ENCODE data around the gene FKBP6. TPM values are rescaled to one million over a fixed set of nuclear protein-coding genes. Genes with fewer than 3 reads are reported as not detected.

The FKBP6 gene
- total RNA-seq, 2 experiments from 2014 or later, result not detected

- Mint-ChIP-seq H3K27ac (no peak overlapping the region), H3K4me3 (no peak overlapping the region), H3K36me3 (ENCODE audit: low read depth) (no peaks in the 10 kb centered on the region), H3K4me1 (ENCODE audit: low read depth) (no peaks in the 10 kb centered on the region), H3K9me3 (peaks cover 3% of the 10 kb centered on the region), H3K27me3 (no peaks in the 10 kb centered on the region)
- Histone ChIP-seq H3K27me3 (ENCODE audit: control insufficient read depth in 1 of 2, insufficient read depth in 2 of 2, low read length in 2 of 2) (no peaks in the 10 kb centered on the region), H3K27ac (ENCODE audit: low read depth in 1 of 2, low read length in 2 of 2) (no peak overlapping the region), H3K4me1 (ENCODE audit: insufficient read depth, low read length) (no peaks in the 10 kb centered on the region), H3K36me3 (ENCODE audit: insufficient read depth, low read length) (no peaks in the 10 kb centered on the region), H3K4me3 (ENCODE audit: low read length) (no peak overlapping the region), H3K9me3 (ENCODE audit: control insufficient read depth in 1 of 2, insufficient read depth in 1 of 2, low read length in 2 of 2) (peaks cover 0 to 7% of the 10 kb centered on the region in 2 experiments)
- ATAC-seq (ENCODE audit: poor library complexity) (no peak), DNase-seq (no peak)
- ChIA-PET CTCF (no interaction called here), POLR2A (no interaction called here)
- TF ChIP-seq CTCF (IDR thresholded peaks at IDR 0.05), result no peak
- intact Hi-C loops (cut with DNase I, micrococcal nuclease), result loop anchor here in 1 of 2 experiments (5.0 kb wide), 1 partner anchor 406 kb away; no protein-coding TSS in a partner anchor
Measured at GRCh38 chr7:73351447-73352167, 23.6 kb downstream of the FKBP6 start.

- Histone ChIP-seq H3K9me3 (ENCODE audit: control insufficient read depth in 1 of 2, insufficient read depth in 1 of 2, low read length in 2 of 2) (peaks cover 0 to 7% of the 10 kb centered on the region in 2 experiments), H3K4me3 (ENCODE audit: low read length) (no peak overlapping the region), H3K36me3 (ENCODE audit: insufficient read depth, low read length) (no peaks in the 10 kb centered on the region), H3K27ac (ENCODE audit: low read depth in 1 of 2, low read length in 2 of 2) (no peak overlapping the region), H3K4me1 (ENCODE audit: insufficient read depth, low read length) (peaks cover under 1% of the 10 kb centered on the region), H3K27me3 (ENCODE audit: control insufficient read depth in 1 of 2, insufficient read depth in 2 of 2, low read length in 2 of 2) (no peaks in the 10 kb centered on the region)
- Mint-ChIP-seq H3K4me3 (no peak overlapping the region), H3K4me1 (ENCODE audit: low read depth) (no peaks in the 10 kb centered on the region), H3K27me3 (no peaks in the 10 kb centered on the region), H3K36me3 (ENCODE audit: low read depth) (no peaks in the 10 kb centered on the region), H3K27ac (no peak overlapping the region), H3K9me3 (peaks cover 3% of the 10 kb centered on the region)
- CTCF ChIA-PET, result no interaction called here
- POLR2A ChIA-PET, result no interaction called here
- TF ChIP-seq CTCF (IDR thresholded peaks at IDR 0.05), result no peak
- intact Hi-C loops (cut with DNase I, micrococcal nuclease), result loop anchor here in 1 of 2 experiments (5.0 kb wide), 1 partner anchor 405 kb away; no protein-coding TSS in a partner anchor
- DNase-seq, result no peak
- no peak for ATAC-seq (ENCODE audit: poor library complexity)
Measured at GRCh38 chr7:73352784-73353183, 24.8 kb downstream of the FKBP6 start.

- Mint-ChIP-seq H3K9me3 (peaks cover 3% of the 10 kb centered on the region), H3K27me3 (no peaks in the 10 kb centered on the region), H3K4me3 (no peak overlapping the region), H3K27ac (no peak overlapping the region), H3K36me3 (ENCODE audit: low read depth) (no peaks in the 10 kb centered on the region), H3K4me1 (ENCODE audit: low read depth) (no peaks in the 10 kb centered on the region)
- peaks cover 4% of the 10 kb centered on the region for H3K4me1 ChIP-seq (ENCODE audit: insufficient read depth, low read length)
- TF ChIP-seq CTCF (IDR thresholded peaks at IDR 0.05), result no peak
- H3K36me3 ChIP-seq (ENCODE audit: insufficient read depth, low read length), result no peaks in the 10 kb centered on the region
- H3K27ac ChIP-seq (ENCODE audit: low read depth in 1 of 2, low read length in 2 of 2), result no peak overlapping the region
- peaks cover 0 to 7% of the 10 kb centered on the region in 2 experiments for H3K9me3 ChIP-seq (ENCODE audit: control insufficient read depth in 1 of 2, insufficient read depth in 1 of 2, low read length in 2 of 2)
- no peaks in the 10 kb centered on the region for H3K27me3 ChIP-seq (ENCODE audit: control insufficient read depth in 1 of 2, insufficient read depth in 2 of 2, low read length in 2 of 2)
- intact Hi-C loops (cut with DNase I, micrococcal nuclease), result loop anchor here in 1 of 2 experiments (5.0 kb wide), 1 partner anchor 404 kb away; no protein-coding TSS in a partner anchor
- ChIA-PET CTCF (no interaction called here), POLR2A (no interaction called here)
- DNase-seq (no peak), ATAC-seq (ENCODE audit: poor library complexity) (no peak)
- H3K4me3 ChIP-seq (ENCODE audit: low read length), result no peak overlapping the region
Measured at GRCh38 chr7:73353243-73353642, 25.3 kb downstream of the FKBP6 start.
